ENCODE data around the gene DAG1. TPM values are rescaled to one million over a fixed set of nuclear protein-coding genes. Genes with fewer than 3 reads are reported as not detected.

DAG1 gene
- total RNA-seq, 4 donors from 2014 or later: 43.0 to 88.0 (median 65.5) TPM

GRCh38 chr3:49434731-49435130 lies 35.3 kb upstream of the DAG1 start:
- 88 to 93% methylated on average over 5 of the region's 5 CpGs for WGBS, 2 donors
- H3K4me3 ChIP-seq (ENCODE audit: low read depth, poor library complexity, severe bottlenecking): no peak overlapping the region
- intact Hi-C loops (cut with DNase I; ENCODE audit: low total_unique reads): no loop called here
- no peak for DNase-seq (ENCODE audit: low spot score in 2 of 2)
- no peak for TF ChIP-seq POLR2A (IDR thresholded peaks at IDR 0.05)
- TF ChIP-seq CTCF (IDR thresholded peaks at IDR 0.05): no peak

GRCh38 chr3:49445391-49445790 lies 24.7 kb upstream of the DAG1 start:
- no peak overlapping the region for H3K4me3 ChIP-seq (ENCODE audit: low read depth, poor library complexity, severe bottlenecking)
- WGBS, 2 donors: 90 to 91% methylated on average over 5 of the region's 5 CpGs
- no peak for DNase-seq (ENCODE audit: low spot score in 2 of 2)
- TF ChIP-seq POLR2A (IDR thresholded peaks at IDR 0.05) (no peak), CTCF (IDR thresholded peaks at IDR 0.05) (no peak)
- intact Hi-C loops (cut with DNase I; ENCODE audit: low total_unique reads): loop anchor here (10.0 kb wide), 1 partner anchor 271 kb away; the partner anchor contains the start of gene KLHDC8B

- 93 to 97% methylated on average over 4 of the region's 4 CpGs for WGBS, 2 donors
- intact Hi-C loops (cut with DNase I; ENCODE audit: low total_unique reads): loop anchor here (10.0 kb wide), 1 partner anchor 469 kb away; no protein-coding TSS in a partner anchor
- no peak overlapping the region for H3K4me3 ChIP-seq (ENCODE audit: low read depth, poor library complexity, severe bottlenecking)
- TF ChIP-seq CTCF (IDR thresholded peaks at IDR 0.05): no peak
- no peak for TF ChIP-seq POLR2A (IDR thresholded peaks at IDR 0.05)
- DNase-seq (ENCODE audit: low spot score in 2 of 2): no peak
These were observed 16.4 kb upstream of the DAG1 start for GRCh38 chr3:49453621-49454020.

GRCh38 chr3:49454458-49454857 lies 15.6 kb upstream of the DAG1 start:
- DNase-seq (ENCODE audit: low spot score in 2 of 2): no peak
- no peak overlapping the region for H3K4me3 ChIP-seq (ENCODE audit: low read depth, poor library complexity, severe bottlenecking)
- intact Hi-C loops (cut with DNase I; ENCODE audit: low total_unique reads): loop anchor here (10.0 kb wide), 1 partner anchor 470 kb away; no protein-coding TSS in a partner anchor

GRCh38 chr3:49454898-49455681 lies 15.0 kb upstream of the DAG1 start:
- WGBS, 2 donors: 53 to 57% methylated on average over 3 of the region's 3 CpGs
- no peak for TF ChIP-seq CTCF (IDR thresholded peaks at IDR 0.05)
- DNase-seq (ENCODE audit: low spot score in 2 of 2): no peak
- intact Hi-C loops (cut with DNase I; ENCODE audit: low total_unique reads): loop anchor here (10.0 kb wide), 1 partner anchor 470 kb away; no protein-coding TSS in a partner anchor
- no peak overlapping the region for H3K4me3 ChIP-seq (ENCODE audit: low read depth, poor library complexity, severe bottlenecking)

More at GRCh38 chr3:49454458-49454857, 15.6 kb upstream of the DAG1 start:
- 93 to 98% methylated on average over 2 of the region's 2 CpGs for WGBS, 2 donors
- TF ChIP-seq POLR2A (IDR thresholded peaks at IDR 0.05) (no peak), CTCF (IDR thresholded peaks at IDR 0.05) (no peak)
